HG03457 (cell line): ENCODE data around the gene OR2A14.
"Not testable (repeated sequence)": the region's sequence is repeated elsewhere in the genome, so short reads cannot be mapped to it uniquely, and the experiment has no call there.

Experiments
- ATAC-seq: cut with Tn5 transposase; IDR thresholded peaks from one replicate; pipeline ENCODE4 v1.9.1; 2021; ENCODE audit warnings: moderate number of reproducible peaks; ENCODE audit not compliant: unreplicated experiment

The OR2A14 gene

DNA sequence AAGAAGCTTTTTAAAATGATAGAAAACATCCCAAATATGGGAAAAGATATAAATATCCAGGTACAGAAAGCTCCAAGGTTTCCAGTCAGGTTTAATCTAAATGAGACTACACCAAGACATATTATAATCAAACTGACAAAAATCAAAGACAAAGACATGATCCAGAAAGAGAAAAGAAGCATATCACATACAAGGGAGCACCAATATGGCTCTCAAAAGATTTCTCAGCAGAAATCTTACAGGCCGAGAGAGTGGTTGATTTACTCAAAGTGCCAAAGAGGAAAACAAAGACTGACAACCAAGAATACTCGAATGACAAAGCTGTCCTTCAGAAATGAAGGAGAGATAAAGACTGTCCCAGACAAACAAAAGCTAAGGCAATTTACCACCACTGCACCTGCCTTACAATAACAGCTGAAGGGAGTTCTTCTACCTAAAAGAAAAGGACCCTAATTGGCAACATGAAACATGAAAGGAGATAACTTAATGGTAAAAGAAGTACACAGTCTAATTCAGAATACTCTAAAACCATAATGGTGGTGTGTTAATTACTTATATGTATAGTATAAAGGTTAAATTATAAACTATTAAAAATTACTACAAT, 25.4 kb downstream of the OR2A14 start:
- no peak for ATAC-seq

DNA sequence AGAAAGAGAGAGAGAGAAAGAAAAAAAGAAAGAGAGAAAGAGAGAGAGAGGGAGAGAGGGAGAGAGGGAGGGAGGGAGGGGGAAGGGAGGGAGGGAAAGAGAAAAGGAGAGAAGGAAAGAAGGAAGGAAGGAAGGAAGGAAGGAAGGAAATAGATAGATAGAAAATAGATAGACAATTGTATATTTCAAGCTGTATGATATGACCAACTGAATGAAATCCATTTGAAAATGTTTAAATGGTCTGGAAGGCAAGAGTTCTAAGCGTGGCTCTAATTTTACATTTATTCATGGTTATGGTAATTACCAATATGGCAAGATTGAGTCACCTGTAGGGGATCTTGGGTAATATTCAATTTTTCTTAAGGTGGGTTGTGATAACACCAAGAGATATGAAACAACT, 35.9 kb downstream of the OR2A14 start:
- ATAC-seq, result no peak

- no peak for ATAC-seq
Measured at GRCh38 chr7:144164784-144165183, 41.8 kb downstream of the OR2A14 start.

DNA sequence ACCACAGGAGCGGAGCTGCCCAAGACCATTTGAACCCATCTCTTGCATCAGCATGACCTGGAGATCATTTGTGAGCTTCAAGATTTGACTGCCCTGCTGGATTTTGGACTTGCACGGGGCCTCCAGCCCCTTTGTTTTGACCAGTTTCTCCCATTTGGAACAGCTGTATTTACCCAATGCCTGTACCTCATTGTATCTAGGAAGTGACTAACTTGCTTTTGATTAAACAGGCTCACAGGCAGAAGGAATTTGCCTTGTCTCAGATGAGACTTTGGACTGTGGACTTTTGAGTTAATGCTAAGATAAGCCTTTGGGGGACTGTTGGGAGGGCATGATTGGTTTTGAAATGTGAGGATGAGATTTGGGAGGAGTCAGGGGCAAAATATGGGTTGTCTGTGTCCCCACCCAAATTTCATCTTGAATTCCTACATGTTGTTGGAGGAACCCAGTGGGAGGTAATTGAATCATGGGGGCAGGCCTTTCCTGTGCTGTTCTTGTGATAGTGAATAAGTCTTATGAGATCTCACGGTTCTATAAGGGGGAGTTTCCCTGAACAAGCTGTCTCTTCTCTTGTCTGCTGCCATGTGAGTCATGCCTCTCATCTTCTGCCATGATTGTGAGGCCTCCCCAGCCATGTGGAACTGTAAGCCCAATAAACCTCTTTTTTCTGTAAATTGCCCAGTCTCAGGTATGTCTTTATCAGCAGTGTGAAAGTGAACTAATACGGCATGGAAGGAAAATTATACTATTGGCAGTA, 48.8 kb downstream of the OR2A14 start:
- not testable (repeated sequence) for ATAC-seq

- ATAC-seq, result no peak
Measured at GRCh38 chr7:144174613-144175012, 51.6 kb downstream of the OR2A14 start.

DNA sequence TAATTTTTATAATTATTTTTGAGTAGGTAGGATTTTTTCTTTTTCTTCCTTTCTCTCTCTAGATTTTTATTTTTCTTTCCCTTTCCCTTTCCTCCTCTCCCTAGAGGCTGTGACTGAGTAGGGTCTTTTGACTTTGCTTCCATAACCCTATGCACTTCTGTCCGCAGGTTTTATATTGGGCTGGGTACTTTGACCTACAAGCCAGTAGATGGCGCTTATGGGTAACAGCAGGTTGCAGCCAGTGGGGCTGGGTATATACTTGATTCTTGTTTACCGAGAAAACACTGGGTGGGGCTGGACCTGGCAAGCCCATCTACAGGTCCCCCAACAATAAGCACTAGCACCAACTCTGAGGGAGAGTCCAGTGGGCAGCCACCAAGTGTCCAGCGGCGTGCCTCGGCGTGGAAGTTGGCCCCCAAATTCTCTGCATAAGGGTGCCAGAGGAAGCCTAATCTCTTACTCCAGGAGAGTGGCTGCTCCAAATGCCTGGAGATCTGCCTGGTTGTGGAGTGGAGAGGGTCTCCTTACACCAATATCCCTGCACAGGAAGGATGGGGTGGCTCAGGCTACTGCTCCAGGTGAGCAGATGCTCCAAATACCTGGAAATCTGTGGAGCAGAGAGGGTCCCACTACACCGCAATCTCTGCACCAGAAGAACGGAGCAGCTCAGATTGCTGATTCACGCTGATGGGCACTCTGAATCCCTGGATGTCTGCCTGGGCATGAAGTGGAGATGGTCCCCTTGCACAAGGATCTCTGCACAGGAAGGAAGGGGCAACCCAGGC, 55.6 kb downstream of the OR2A14 start:
- ATAC-seq, result peak; percentile 81

DNA sequence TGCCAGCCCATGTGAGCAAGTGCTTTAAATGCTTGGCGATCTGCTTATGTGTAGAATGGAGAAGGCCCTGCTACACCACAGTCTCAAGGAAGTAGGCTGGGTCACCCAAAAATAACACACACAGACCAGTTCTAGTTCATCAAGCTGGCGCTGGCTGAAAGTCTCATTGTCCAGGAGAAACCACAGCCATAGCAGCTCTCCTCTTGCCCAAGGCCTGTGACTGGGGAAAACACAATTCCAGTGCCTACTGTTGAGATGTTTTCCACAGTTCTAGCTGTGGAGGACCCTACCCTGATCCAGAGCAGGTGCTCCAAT, 56.1 kb downstream of the OR2A14 start:
- ATAC-seq, result not testable (repeated sequence)
